Glutamatergic neuron (in vitro differentiated cells): ENCODE measurements around the gene RGL2. TPM values are rescaled to one million over a fixed set of nuclear protein-coding genes. Genes with fewer than 3 reads are reported as not detected.

Source experiments
- DNase-seq: peaks from one replicate; pipeline ENCODE4 v3.0.0; 2022
- H3K27ac Mint-ChIP-seq: one replicate; pipeline ENCODE4 v1.8.0; 2020; ENCODE audit warnings: mild to moderate bottlenecking, mixed read lengths, inconsistent platforms; ENCODE audit not compliant: unreplicated experiment
- H3K27me3 Mint-ChIP-seq: one replicate; pipeline ENCODE4 v1.8.0; 2020; ENCODE audit warnings: mild to moderate bottlenecking, moderate library complexity, mixed read lengths, inconsistent platforms; ENCODE audit not compliant: unreplicated experiment
- H3K36me3 Mint-ChIP-seq: one replicate; pipeline ENCODE4 v1.8.0; 2020; ENCODE audit warnings: mild to moderate bottlenecking, mixed read lengths, inconsistent platforms; ENCODE audit not compliant: unreplicated experiment
- H3K4me1 Mint-ChIP-seq: one replicate; pipeline ENCODE4 v1.8.0; 2020; ENCODE audit warnings: mild to moderate bottlenecking, low read depth, mixed read lengths, inconsistent platforms; ENCODE audit not compliant: unreplicated experiment
- H3K4me3 Mint-ChIP-seq: one replicate; pipeline ENCODE4 v1.8.0; 2020; ENCODE audit warnings: mild to moderate bottlenecking, mixed read lengths, inconsistent platforms; ENCODE audit not compliant: unreplicated experiment
- H3K9me3 Mint-ChIP-seq: one replicate; pipeline ENCODE4 v1.8.0; 2020; ENCODE audit warnings: mild to moderate bottlenecking, moderate library complexity, mixed read lengths, inconsistent platforms; ENCODE audit not compliant: unreplicated experiment
- CTCF ChIP-seq: fragments of 200-600 bp; sonication (generic); IDR thresholded peaks from one replicate; pipeline ENCODE4 v1.5.0; 2021; ENCODE audit not compliant: partially characterized antibody, unreplicated experiment
- total RNA-seq: library from RNA; stranded (reverse); fragmentation: NEBNext Ultra II Directional; extraction: Animal tissue kit (Norgen Biotek cat#: 25700); gene quantifications from one replicate; pipeline ENCODE4 v1.2.1, GENCODE V29; 2021; ENCODE audit not compliant: unreplicated experiment

The RGL2 gene
- total RNA-seq, 1 donor from 2014 or later = 61.3 TPM

GRCh38 chr6:33313709-33314514, 15.2 kb upstream of the RGL2 start, which contains the start of gene TAPBP:
TSS of gene TAPBP (minus strand) at chr6:33314078. CDS start at chr6:33314041, 37 bp downstream.
- Mint-ChIP-seq H3K36me3 (no peaks in the 10 kb centered on the region), H3K27me3 (peaks cover 10% of the 10 kb centered on the region), H3K4me3 (peak within 1 kb of the TSS; percentile 94), H3K27ac (peak within 1 kb of the TSS; percentile 52), H3K4me1 (peaks cover 12% of the 10 kb centered on the region), H3K9me3 (peaks cover 9% of the 10 kb centered on the region)
- DNase-seq = peak; percentile 43
- TF ChIP-seq CTCF = no peak

GRCh38 chr6:33313105-33313708, 14.5 kb upstream of the RGL2 start:
- Mint-ChIP-seq H3K27me3 (peaks cover 10% of the 10 kb centered on the region), H3K36me3 (no peaks in the 10 kb centered on the region), H3K4me3 (peak overlapping the region; percentile 94), H3K27ac (peak overlapping the region; percentile 52), H3K9me3 (peaks cover 6% of the 10 kb centered on the region), H3K4me1 (peaks cover 9% of the 10 kb centered on the region)
- DNase-seq = peak; percentile 47
- no peak for TF ChIP-seq CTCF

- no peaks in the 10 kb centered on the region for H3K36me3 Mint-ChIP-seq
- DNase-seq = peak; percentile 32
- H3K4me1 Mint-ChIP-seq = peaks cover 9% of the 10 kb centered on the region
- H3K4me3 Mint-ChIP-seq = peak overlapping the region; percentile 94
- peaks cover 10% of the 10 kb centered on the region for H3K27me3 Mint-ChIP-seq
- H3K27ac Mint-ChIP-seq = no peak overlapping the region
- H3K9me3 Mint-ChIP-seq = peaks cover 2% of the 10 kb centered on the region
- TF ChIP-seq CTCF = no peak
Measured at GRCh38 chr6:33312361-33313104, 13.8 kb upstream of the RGL2 start.

- Mint-ChIP-seq H3K4me3 (no peak overlapping the region), H3K9me3 (no peaks in the 10 kb centered on the region), H3K4me1 (no peaks in the 10 kb centered on the region), H3K27me3 (no peaks in the 10 kb centered on the region), H3K36me3 (no peaks in the 10 kb centered on the region), H3K27ac (no peak overlapping the region)
- DNase-seq = no peak
- no peak for TF ChIP-seq CTCF
Measured at GRCh38 chr6:33306356-33306755, 7.6 kb upstream of the RGL2 start.
